Stimulated activated CD4-positive, alpha-beta T cell treated with anti-CD3 and anti-CD28 coated beads, Interleukin-12 subunit alpha, Interleukin-12 subunit beta, amount 100 ng/mL, for 4 hours (primary cell): ENCODE results near the gene DDN.
A peak's percentile ranks its signal among the peaks of the same experiment; 100 is the strongest.

Experiments used
- DNase-seq: peaks from one replicate; pipeline ENCODE4 v3.0.0-alpha.2; 2020

DDN gene

DNA sequence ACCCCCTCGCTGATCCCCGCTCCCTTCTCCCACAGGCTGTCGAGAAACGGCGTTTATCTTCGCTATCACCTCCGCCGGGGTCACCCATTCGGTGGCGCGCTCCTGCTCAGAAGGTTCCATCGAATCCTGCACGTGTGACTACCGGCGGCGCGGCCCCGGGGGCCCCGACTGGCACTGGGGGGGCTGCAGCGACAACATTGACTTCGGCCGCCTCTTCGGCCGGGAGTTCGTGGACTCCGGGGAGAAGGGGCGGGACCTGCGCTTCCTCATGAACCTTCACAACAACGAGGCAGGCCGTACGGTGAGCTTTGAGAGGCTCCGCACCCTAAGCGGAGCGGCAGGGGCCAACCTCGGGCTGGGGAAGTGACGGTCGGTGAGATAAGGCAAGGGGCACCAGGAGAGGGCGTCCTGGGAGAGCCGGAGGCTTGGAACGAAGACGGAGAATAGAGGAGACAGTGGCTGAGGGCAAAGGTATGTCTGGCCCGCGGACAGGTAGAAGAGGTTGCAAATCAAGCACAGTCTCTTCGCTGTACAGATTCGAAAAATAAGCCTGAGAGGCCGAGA, 18.7 kb downstream of the DDN start:
- no peak for DNase-seq

GRCh38 chr12:48979602-48980388, 19.4 kb downstream of the DDN start:
- DNase-seq = no peak

GRCh38 chr12:48978741-48979601, 20.2 kb downstream of the DDN start:
- no peak for DNase-seq

- no peak for DNase-seq
These were observed 20.9 kb downstream of the DDN start, which contains the start of gene WNT1 for GRCh38 chr12:48978291-48978740. Gene WNT1, plus strand, starts transcription at chr12:48978322. Its CDS starts 329 bp downstream, at chr12:48978651.

DNA sequence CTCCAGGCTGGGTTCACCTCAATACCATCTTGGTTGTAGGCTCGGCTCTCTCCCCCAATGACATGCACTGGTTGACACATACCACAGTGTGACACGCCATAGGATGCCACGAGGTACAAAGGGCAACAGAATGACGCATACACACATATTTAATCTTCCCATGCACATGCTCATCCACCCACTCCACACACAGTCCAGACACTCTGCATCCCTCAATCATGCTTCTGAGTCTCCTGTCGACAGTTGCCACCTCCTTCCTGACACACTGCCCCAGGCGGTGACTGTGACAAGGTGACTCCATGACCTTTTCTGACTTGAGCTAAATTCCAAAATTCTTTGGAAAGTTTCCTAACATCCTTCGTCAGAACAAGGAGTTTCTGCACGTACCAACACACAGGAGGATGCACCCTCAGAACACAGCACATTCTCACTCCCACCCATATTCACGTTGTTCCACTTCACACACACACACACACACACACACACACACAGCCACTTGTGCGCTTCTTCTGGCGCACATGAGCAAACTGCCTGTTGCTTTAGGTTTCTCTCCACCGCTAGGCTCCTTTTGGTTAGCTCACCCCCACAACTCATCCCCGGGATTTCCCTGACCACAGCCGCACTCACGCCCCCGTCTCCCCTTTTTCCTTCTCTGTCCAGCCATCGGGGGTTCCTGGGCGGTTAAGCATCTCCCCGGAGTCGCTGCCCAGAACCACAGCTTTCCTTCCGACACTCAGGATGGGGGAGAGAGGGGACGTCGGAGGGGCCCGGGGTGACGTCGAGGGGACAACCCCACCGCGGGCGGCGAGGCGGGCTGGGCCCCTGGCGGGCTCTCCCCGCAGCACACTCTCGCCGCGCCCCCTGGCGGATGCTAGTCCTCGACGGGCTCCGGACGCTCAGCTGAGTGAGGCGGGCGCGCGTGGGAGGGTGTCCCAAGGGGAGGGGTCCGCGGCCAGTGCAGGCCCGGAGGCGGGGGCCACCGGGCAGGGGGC, 21.6 kb downstream of the DDN start:
- DNase-seq = peak; percentile 83

DNA sequence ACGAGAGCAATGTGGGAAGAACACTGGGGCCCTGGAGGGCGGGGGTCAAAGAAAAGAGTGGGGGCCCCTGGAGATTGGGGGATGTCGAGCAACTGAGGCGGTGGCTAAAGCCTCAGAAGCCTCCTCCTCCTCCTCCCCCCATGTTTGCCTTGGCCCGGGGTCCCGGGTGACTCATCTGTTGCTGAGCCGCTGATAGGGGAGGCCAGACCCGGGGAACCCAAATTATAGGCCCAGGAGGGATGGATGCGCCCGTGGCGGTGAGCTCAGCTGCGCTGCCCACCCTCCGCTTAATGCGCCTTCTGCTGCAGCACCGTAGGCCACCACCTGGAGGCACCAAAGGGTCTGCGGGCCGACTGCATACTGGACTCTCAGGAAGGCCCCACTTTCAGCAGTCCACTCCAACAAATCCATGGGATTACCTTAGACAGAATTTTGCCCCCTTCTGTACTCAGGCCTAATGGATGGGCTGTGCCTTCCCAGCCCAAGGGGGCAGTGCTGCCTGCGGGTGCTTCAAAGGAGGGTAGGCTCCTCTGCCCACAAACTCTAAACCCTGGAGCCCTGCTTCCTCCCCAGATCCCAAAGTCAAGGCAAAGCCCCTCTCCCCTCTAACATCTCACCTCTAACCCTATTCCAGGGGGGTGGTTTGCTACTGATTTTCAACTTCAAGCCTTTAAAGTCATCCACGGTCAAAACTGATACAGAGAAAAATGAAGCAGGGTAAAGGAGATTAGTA, 25.1 kb downstream of the DDN start:
- DNase-seq = peak; percentile 37

DNA sequence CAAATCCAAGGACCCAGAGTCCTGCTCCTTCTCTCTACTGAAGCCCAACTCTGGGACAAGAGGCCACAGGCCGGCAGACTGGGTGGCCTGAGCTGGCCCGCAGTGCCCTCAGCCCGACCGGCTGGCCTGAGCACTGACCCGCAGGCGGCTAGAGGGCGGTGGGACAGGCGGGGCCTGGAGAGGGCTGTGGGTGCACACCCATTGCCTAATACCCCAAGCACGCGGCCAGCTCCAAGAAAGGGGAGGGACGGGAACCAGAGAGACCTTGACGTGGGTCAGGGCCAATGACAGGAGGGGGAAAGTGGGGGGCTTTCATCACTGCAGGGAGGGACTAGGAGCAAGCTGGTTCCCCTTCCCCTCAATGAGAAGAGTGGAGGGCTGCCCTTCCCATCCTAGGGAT, 25.6 kb downstream of the DDN start:
- no peak for DNase-seq

DNA sequence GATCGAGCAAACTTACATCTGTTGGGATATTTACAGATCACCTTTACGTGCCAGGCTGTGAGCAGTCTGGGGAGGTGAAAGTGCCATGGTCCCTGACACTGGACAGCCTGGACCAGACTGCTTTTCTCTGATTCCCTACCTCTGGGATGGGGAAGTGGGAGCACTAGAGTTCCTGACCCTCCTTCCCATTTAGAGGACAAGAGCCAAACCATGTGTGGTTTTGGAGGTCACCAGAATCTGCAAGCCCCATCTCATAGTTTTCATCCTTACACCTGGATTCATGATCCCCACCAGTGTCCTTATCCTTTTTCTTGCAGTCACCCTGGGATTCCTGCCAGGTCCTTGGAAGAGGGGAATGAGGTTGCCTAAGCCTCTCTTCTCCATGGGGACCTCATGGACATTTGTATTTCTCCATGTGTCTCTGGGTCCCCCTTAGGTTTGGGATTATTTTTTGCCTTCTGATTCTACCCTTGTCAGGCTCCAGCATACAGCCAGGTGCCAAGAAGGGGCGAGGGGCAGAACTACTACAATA, 26.2 kb downstream of the DDN start:
- no peak for DNase-seq

GRCh38 chr12:48972213-48972951, 26.8 kb downstream of the DDN start:
- DNase-seq = peak; percentile 16

DNA sequence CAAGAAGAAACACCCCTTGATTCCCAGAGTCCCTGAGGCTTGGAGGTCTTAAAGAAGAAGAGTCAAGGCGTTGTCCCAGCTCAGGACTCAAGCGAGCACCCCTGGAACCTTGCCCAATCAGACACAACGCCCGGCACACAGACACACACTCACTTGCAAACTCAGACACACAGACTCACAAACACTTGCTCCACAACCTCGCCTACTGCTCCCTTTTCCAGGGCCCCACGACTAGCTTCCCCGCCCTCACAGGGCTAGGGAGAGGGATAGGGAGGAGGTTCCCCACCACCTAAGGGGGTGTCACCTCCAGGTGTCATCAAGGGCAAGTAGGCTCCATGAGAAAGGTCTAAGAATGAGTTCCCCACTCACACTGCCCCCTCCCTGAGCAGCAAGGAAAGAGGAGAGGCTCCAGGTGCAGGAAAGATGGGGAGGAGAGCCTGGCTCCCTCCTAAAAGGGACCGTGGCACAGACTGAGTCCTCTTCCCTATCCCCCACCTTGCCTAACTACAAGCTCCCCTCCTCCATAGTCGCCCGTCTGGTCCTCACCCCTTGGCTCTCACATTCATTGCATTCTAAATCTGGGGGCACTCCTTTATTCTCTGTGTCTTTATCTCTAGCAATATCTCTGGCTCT, 28.4 kb downstream of the DDN start:
- DNase-seq = no peak

DNA sequence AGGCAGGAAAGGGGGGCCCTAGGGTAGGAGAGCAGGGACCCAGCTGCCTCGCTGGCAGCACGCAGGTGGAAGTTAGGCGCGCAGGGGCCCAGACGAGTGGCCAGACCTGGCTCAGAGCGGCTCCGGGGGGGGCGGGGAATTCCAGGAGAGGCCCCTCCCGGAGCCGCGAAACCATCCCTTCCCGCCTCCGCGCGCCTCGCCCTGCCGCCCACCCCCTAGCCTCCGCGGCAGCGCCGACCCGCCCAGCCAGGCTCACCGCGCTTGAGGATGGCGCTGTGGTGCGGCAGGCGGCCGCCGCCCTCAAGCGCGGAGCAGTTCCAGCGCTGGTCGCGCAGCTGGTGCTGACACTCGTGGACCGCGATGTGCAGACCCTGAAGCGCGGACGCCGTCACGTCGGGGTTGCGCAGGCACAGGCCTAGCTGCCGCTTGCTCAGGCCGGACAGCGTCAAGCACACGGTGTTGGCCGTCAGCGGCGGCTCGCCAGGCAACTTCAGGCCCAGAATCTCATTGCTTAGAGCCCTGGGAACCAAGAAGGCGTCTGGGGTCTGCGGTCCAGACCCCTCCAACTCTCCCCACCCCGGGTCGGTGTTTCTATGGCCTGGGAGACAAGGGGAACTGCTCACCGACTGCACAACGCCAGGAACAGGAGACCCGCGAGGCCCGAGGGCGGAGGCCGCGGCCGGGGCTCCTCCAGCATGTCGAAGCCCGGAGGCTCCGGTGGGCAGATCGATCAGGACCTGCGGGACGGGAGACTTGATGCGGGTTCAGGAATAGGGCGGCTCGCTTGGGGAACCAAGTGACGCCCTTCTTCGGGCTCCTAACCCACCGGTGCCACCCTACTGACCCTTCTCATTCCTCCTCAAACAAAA, 29.1 kb downstream of the DDN start:
- peak; percentile 57 for DNase-seq

- no peak for DNase-seq
These were observed 29.9 kb downstream of the DDN start for GRCh38 chr12:48969160-48969771.

DNA sequence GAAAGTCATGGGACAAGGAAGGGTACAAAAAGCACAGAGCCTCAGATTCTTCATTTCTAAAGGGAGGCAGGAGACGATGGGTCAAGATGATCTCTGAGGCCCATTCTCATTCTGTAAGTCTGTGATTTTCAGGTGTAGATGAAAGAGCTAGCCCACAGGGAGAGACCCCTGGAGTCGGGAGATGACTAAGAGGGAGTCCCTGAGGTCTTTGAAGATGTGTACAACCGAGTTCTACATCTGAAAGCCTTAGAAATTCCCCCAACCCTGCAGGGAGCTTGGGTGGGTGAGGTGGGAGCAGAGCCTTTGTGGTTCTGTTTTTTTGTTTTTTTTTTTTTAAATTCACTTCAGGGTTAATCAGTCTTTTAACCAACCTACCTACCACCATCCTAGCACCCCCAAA, 30.7 kb downstream of the DDN start:
- no peak for DNase-seq

- DNase-seq = no peak
These were observed 31.2 kb downstream of the DDN start for GRCh38 chr12:48967991-48968390.

GRCh38 chr12:48966177-48966895, 32.8 kb downstream of the DDN start:
- DNase-seq = no peak

GRCh38 chr12:48965298-48965838, 33.8 kb downstream of the DDN start:
- DNase-seq = no peak

DNA sequence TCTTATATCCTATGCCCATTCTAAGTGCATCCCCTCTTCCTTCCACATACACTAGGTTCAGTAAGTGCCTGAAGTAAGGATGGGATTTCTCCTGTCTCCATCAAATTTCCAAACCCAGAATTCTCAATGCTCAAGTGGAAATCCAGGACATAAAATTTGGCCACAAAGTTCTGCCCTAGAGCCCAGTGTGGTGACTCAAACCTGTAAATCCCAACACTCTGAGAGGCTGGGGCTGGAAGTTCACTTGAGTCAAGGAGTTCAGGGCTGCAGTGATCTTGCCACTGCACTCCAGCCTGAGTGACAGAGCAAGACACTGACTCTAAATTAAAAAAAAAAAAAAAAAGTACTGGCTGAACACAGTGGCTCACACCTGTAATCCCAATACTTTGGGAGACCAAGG, 37.4 kb downstream of the DDN start:
- DNase-seq = no peak

DNA sequence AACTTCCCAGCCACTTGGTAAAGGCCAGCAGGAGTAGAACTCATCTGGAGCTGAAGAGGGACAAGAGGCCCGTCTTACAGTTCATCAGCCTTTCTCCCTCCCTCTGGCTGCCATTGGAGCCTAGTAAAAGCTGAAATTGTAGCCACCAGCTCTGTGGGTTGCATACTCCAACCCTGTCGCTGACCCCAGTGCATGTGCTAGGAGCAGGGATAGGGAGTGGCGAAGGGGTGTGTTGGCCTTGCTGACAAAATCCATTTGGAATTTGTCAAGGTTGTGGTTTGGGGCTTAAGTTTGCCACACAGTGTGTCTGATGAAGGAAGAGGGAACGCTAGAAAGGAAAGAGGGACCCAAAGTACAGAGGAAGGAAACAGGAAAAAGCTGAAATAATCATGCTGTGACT, 37.8 kb downstream of the DDN start:
- no peak for DNase-seq
